Activated T-cell treated with anti-CD3 and anti-CD28 coated beads for 24 hours (primary cell): ENCODE data around the gene PPP2R2D.
"Not testable (repeated sequence)": the region's sequence is repeated elsewhere in the genome, so short reads cannot be mapped to it uniquely, and the experiment has no call there.

Source experiments
- DNase-seq: peaks from one replicate; pipeline ENCODE4 v3.0.0-alpha.2; 2020; ENCODE audit warnings: low read depth

Gene PPP2R2D

GRCh38 chr10:131977323-131978096, 76.7 kb downstream of the PPP2R2D start:
- no peak for DNase-seq

GRCh38 chr10:131978366-131978765, 77.6 kb downstream of the PPP2R2D start:
- no peak for DNase-seq

GRCh38 chr10:131978851-131979250, 78.0 kb downstream of the PPP2R2D start:
- no peak for DNase-seq

DNA sequence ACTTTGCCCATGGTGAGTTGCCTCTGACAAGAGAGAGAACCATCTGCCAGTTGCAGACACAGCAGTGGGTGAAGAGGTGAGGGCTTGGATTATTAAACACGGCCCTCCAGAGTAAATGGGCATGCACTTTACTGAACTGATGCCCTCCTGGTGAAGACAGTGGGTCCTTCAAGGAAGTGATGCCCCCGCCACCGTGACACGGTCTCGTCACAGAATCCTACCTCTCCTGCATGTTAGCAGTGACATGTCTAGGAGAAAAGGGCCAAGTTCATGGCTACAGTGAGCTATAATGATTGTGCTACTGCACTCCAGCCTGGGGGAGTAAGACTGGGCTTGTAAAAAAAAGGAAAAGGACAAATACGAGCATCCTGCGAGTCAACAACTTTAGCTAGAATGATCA, 78.5 kb downstream of the PPP2R2D start:
- DNase-seq, result no peak

GRCh38 chr10:131979821-131980270, 79.0 kb downstream of the PPP2R2D start:
- DNase-seq, result no peak

DNA sequence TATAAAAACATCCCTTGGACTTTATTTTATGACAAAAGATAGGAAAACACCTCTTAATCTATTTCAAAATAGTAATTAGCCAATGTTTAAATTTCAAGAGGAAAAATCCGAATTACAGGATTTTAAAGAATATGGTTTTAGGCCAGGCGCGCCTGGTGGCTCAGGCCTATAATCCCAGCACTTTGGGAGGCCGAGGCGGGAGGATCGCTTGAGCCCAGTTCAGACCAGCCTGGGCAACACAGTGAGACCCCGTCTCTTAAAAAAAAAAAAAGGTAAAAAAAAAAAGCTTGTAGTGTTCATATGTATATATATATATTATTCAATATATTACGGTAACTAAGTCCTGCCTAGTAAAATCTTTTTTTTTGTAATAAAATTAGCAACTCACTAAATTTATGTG, 79.5 kb downstream of the PPP2R2D start:
- DNase-seq, result no peak

GRCh38 chr10:131980761-131981428, 80.1 kb downstream of the PPP2R2D start:
- DNase-seq, result no peak

DNA sequence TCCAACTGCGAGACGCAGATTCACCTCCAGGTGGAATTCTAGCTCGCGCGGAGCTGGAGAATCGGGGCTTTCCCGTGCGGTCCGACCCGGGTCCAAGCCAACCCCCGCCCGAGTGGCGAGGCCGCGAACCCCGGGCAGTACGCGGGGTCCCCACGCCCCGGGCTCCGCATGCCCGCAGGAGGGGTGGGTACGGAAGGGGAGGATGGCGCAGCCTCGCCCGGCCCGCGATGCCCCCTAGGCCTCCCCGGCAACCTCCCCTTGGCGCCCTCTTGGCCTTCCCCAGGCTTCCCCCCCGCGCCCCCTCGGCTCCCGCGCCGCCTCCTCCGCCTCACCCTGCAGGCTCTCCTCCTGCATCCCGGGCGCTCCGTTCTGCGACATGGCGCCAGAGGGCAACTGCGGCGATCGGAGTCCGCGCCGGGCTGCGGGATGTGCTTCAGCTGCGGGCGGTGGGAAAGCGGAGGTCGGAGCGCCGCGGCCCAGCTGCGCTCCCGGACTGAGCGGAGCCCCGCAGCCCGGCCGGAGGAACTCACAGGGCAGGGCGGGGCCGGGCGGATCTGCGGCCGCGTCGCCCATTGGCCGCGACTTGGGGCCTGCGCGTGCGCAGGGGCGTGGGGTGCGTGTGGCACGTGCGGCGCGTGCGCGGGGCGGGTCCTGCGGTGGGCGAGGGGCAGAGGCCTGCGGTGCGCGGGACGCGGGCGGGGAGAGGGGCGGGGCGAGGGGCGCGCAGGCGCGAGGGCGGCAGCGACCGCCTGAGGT, 80.8 kb downstream of the PPP2R2D start, which contains the start of gene BNIP3:
Gene BNIP3 (minus strand): TSS at position 495 of the 756 bp plus-strand sequence. CDS start 117 bp downstream, at position 378.
- peak; percentile 97 for DNase-seq

- no peak for DNase-seq
Observed at GRCh38 chr10:131982185-131982756, 81.5 kb downstream of the PPP2R2D start.

DNA sequence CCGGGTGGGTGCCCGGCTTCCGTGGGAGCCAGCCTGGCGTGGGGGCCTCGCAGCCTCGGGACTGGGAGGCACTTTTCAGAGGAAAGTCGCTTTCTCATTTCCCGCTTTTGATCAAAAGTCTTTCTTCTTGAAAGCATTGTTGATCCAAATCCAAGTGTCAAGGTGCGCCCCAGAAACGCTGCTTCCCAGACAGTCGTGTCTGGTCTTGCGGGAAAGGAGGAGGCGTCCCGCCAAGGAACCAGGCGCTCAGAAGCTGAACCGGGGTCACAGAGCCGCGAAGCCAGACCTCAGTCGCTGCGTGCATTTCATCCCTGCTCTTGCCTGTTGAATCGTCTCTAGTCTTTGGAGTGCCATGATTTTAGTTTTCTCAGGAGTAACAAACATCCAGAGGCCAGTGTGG, 82.0 kb downstream of the PPP2R2D start:
- DNase-seq, result no peak

GRCh38 chr10:131983780-131984179, 83.0 kb downstream of the PPP2R2D start:
- DNase-seq, result no peak

- not testable (repeated sequence) for DNase-seq
Observed at GRCh38 chr10:131986851-131987250, 86.0 kb downstream of the PPP2R2D start.

DNA sequence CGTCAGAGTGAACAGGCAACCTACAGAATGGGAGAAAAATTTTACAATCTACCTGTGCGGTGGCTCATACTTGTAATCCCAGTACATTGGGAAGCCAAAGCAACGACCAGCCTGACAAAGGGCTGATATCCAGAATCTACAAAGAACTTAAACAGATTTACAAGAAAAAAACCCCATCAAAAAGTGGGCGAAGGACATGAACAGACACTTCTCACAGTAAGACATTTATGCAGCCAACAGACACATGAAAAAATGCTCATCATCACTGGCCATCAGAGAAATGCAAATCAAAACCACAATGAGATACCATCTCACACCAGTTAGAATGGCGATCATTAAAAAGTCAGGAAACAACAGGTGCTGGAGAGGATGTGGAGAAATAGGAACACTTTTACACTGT, 86.5 kb downstream of the PPP2R2D start:
- not testable (repeated sequence) for DNase-seq

- not testable (repeated sequence) for DNase-seq
Observed at GRCh38 chr10:131987786-131988185, 87.0 kb downstream of the PPP2R2D start.

GRCh38 chr10:131991726-131992125, 90.9 kb downstream of the PPP2R2D start:
- no peak for DNase-seq

DNA sequence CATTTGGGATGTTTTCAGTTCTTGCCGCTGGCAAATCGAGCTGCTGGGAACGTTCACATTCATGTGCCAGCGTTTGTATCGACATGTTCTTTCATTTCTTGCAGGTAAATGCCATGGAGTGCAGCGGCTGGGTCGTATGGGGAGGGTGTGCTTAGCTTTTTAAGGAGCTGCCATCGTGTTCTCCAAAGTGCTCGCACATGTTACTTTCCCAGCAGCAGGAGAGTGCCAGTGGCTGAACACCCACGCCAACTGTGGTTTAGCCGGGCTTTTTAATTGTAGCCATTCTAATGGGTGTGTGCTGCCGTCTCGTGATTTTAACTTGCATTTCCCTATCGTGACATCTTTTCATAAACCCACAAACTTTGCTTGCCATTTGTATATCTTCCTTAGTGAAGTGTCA, 92.5 kb downstream of the PPP2R2D start:
- DNase-seq, result no peak

DNA sequence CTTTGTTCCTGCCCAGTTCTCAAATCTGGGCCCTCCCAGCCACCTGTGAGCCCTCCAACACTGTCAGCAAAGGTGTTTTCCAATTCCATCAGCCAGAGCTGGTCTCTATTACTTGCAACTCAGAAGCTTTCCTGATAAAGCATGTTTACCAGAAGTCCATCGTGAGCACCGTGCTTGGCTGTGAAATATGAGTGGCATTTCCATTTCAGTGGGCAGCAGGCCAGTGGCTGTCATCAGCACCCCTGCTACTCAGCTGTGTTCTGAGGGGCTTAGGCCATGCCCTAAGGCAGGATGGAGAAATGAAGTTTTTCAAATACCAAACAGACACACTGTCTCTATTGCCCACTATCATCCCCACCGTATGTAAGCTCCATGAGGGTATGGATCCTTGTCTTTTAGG, 93.6 kb downstream of the PPP2R2D start:
- DNase-seq, result no peak

- no peak for DNase-seq
Observed at GRCh38 chr10:131996466-131997365, 95.9 kb downstream of the PPP2R2D start.

DNA sequence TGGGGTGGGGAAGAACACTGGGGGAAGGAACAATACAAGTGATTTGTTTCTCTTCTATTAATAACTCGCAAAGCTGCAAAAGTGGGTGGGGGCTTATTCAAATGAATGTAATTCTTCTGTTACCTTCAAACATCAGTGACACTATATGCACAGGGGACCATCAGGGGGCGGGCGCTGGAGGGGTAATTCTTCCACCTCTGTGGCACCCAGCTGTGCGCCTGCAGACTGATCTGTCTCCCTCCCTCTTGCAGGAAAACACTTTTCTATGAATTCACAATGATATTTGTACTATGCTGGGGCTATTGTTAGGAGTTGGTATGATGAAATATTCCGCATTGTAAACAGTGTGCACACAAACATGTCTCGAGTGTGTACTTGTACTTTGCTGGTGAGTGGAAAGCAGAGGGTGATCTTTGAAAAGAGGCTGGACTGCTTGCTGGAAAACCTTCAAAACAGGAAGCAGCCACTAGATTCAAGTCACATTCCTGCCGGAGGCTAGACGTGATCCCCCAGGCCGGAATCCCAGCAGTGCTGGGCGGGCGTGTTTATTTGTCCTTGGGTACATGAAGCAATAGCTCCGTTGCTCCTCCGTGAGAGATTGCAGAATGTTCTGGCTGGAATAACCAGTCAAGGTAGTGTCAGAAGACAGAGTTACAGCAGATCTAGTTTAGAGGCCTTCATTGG, 96.7 kb downstream of the PPP2R2D start:
- no peak for DNase-seq

DNA sequence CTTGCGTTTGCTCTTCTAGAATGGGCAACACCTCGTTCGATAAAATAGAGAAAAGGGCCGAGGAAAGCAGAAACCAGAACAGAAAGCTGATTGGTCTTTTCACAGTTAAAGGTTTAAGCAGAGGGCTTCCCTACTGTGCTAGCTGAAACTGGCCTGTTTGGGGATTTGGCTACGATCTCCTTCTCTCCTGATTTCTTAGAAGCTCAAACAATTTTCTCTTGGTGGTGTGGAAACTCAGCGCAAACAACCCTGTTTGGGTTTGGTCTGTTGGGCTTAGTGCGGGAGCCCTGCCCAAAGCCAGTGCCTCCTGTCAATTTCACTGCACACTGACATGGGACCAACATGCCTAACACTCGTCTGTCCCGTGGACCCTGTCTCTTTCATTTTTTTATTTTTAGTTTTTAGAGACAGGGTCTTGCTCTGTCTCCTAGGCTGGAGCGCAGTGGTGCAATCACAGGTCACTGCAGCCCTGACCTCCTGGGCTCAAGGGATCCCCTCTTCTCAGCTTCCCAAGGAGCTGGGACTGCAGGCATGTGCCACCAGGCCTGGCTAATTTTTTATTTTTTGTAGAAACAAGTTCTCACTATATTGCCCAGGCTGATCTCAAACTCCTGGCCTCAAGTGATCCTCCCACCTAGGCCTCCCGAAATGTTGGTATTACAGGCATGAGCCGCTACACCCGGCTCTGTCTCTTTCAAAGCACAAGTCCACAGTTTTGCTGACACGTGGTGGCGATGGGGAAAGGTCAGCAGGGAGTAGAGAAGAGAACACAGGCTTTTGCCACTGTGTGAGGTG, 97.4 kb downstream of the PPP2R2D start:
- DNase-seq, result no peak
